SK-N-SH (cell line): ENCODE data around the gene FXYD5.

Source experiments
- EZH2phosphoT487 ChIP-seq: fragments of 200-600 bp; sonication (generic); IDR thresholded peaks from 2 replicates; pipeline ENCODE4 v1.6.1; 2017; ENCODE audit warnings: low read depth, mixed run types, mild to moderate bottlenecking, antibody characterized with exemption, moderate library complexity, borderline replicate concordance
- MEF2A ChIP-seq: IDR thresholded peaks from 2 replicates; pipeline ENCODE4 v1.4.0; 2012; ENCODE audit warnings: low read depth, borderline replicate concordance
- NRF1 ChIP-seq: IDR thresholded peaks from 2 replicates; pipeline ENCODE4 v1.6.1; 2012; ENCODE audit warnings: low read depth, mild to moderate bottlenecking, low read length
- POLR2AphosphoS5 ChIP-seq: IDR thresholded peaks from 2 replicates; pipeline ENCODE4 v1.6.1; 2012; ENCODE audit warnings: low read depth, low read length
- SIN3A ChIP-seq: IDR thresholded peaks from 2 replicates; pipeline ENCODE4 v1.6.1; 2012; ENCODE audit warnings: low read depth, mild to moderate bottlenecking, low read length, moderate library complexity, borderline replicate concordance
- TAF1 ChIP-seq: IDR thresholded peaks from 2 replicates; pipeline ENCODE4 v1.6.1; 2012; ENCODE audit warnings: low read depth, mild to moderate bottlenecking, low read length, moderate library complexity, borderline replicate concordance
- TEAD4 ChIP-seq: IDR thresholded peaks from 2 replicates; pipeline ENCODE4 v1.4.0; 2012; ENCODE audit warnings: mild to moderate bottlenecking, borderline replicate concordance; ENCODE audit not compliant: insufficient read depth
- USF2 ChIP-seq: fragments of 150-350 bp; IDR thresholded peaks from 2 replicates; pipeline ENCODE4 v1.6.1; 2017; ENCODE audit warnings: antibody characterized with exemption, low read length, low read depth, borderline replicate concordance
- TF ChIP-seq, protein P1 (sequence below): fragments of 200-600 bp; sonication (generic); IDR thresholded peaks from 2 replicates; pipeline ENCODE4 v1.6.1; 2017; ENCODE audit warnings: antibody characterized with exemption, mild to moderate bottlenecking, moderate library complexity
- TF ChIP-seq, protein P2 (sequence below): IDR thresholded peaks from 2 replicates; pipeline ENCODE4 v1.4.0; 2012; ENCODE audit warnings: low read depth

GRCh38 chr19:35140962-35141836 is 13.3 kb upstream of the FXYD5 start:
- TF ChIP-seq, protein P1, sequence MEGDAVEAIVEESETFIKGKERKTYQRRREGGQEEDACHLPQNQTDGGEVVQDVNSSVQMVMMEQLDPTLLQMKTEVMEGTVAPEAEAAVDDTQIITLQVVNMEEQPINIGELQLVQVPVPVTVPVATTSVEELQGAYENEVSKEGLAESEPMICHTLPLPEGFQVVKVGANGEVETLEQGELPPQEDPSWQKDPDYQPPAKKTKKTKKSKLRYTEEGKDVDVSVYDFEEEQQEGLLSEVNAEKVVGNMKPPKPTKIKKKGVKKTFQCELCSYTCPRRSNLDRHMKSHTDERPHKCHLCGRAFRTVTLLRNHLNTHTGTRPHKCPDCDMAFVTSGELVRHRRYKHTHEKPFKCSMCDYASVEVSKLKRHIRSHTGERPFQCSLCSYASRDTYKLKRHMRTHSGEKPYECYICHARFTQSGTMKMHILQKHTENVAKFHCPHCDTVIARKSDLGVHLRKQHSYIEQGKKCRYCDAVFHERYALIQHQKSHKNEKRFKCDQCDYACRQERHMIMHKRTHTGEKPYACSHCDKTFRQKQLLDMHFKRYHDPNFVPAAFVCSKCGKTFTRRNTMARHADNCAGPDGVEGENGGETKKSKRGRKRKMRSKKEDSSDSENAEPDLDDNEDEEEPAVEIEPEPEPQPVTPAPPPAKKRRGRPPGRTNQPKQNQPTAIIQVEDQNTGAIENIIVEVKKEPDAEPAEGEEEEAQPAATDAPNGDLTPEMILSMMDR, result peak; percentile 47
- TF ChIP-seq POLR2AphosphoS5, result no peak
- TF ChIP-seq MEF2A, result no peak
- TF ChIP-seq EZH2phosphoT487, result no peak
- no peak for TF ChIP-seq SIN3A
- no peak for TF ChIP-seq TAF1
- TF ChIP-seq, protein P2, sequence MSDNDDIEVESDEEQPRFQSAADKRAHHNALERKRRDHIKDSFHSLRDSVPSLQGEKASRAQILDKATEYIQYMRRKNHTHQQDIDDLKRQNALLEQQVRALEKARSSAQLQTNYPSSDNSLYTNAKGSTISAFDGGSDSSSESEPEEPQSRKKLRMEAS, result 0 out of 2 replicates have a peak, but pooled peaks have one; percentile 52
- no peak for TF ChIP-seq NRF1
- TF ChIP-seq USF2, result no peak
- TF ChIP-seq TEAD4, result no peak
